ENCODE results near the gene RBM7.

GRCh38 chr11:114366331-114367243 is 33.9 kb upstream of the RBM7 start:
- TF ChIP-seq, protein P1, sequence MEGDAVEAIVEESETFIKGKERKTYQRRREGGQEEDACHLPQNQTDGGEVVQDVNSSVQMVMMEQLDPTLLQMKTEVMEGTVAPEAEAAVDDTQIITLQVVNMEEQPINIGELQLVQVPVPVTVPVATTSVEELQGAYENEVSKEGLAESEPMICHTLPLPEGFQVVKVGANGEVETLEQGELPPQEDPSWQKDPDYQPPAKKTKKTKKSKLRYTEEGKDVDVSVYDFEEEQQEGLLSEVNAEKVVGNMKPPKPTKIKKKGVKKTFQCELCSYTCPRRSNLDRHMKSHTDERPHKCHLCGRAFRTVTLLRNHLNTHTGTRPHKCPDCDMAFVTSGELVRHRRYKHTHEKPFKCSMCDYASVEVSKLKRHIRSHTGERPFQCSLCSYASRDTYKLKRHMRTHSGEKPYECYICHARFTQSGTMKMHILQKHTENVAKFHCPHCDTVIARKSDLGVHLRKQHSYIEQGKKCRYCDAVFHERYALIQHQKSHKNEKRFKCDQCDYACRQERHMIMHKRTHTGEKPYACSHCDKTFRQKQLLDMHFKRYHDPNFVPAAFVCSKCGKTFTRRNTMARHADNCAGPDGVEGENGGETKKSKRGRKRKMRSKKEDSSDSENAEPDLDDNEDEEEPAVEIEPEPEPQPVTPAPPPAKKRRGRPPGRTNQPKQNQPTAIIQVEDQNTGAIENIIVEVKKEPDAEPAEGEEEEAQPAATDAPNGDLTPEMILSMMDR (IDR thresholded peaks at IDR 0.05; ENCODE audit: poor library complexity, severe bottlenecking): no peak
- TF ChIP-seq TAF1 (IDR thresholded peaks at IDR 0.05; ENCODE audit: low read depth) (no peak), MXI1 (conservative IDR thresholded peaks at IDR 0.05; ENCODE audit: poor library complexity, severe bottlenecking) (no peak), RAD21 (conservative IDR thresholded peaks at IDR 0.05) (no peak), EP300 (conservative IDR thresholded peaks at IDR 0.05; ENCODE audit: poor library complexity, severe bottlenecking) (peak; percentile 30), POLR2AphosphoS5 (IDR thresholded peaks at IDR 0.05) (peak; percentile 31)
- TF ChIP-seq, protein P2, sequence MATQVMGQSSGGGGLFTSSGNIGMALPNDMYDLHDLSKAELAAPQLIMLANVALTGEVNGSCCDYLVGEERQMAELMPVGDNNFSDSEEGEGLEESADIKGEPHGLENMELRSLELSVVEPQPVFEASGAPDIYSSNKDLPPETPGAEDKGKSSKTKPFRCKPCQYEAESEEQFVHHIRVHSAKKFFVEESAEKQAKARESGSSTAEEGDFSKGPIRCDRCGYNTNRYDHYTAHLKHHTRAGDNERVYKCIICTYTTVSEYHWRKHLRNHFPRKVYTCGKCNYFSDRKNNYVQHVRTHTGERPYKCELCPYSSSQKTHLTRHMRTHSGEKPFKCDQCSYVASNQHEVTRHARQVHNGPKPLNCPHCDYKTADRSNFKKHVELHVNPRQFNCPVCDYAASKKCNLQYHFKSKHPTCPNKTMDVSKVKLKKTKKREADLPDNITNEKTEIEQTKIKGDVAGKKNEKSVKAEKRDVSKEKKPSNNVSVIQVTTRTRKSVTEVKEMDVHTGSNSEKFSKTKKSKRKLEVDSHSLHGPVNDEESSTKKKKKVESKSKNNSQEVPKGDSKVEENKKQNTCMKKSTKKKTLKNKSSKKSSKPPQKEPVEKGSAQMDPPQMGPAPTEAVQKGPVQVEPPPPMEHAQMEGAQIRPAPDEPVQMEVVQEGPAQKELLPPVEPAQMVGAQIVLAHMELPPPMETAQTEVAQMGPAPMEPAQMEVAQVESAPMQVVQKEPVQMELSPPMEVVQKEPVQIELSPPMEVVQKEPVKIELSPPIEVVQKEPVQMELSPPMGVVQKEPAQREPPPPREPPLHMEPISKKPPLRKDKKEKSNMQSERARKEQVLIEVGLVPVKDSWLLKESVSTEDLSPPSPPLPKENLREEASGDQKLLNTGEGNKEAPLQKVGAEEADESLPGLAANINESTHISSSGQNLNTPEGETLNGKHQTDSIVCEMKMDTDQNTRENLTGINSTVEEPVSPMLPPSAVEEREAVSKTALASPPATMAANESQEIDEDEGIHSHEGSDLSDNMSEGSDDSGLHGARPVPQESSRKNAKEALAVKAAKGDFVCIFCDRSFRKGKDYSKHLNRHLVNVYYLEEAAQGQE (IDR thresholded peaks at IDR 0.05; ENCODE audit: borderline replicate concordance): no peak

All from neural cell (in vitro differentiated cells).